Endodermal cell (in vitro differentiated cells): ENCODE data around the gene ASXL2. TPM values are rescaled to one million over a fixed set of nuclear protein-coding genes. Genes with fewer than 3 reads are reported as not detected.

ENCODE experiments used
- DNase-seq: peaks from one replicate; pipeline ENCODE4 v3.0.0-alpha.2; 2017
- H3K27ac ChIP-seq: 2 replicates; pipeline ENCODE4 v1.5.1; 2013; ENCODE audit warnings: mild to moderate bottlenecking, low read depth, low read length, moderate library complexity
- H3K27me3 ChIP-seq: 2 replicates; pipeline ENCODE4 v1.6.1; 2013; ENCODE audit warnings: mild to moderate bottlenecking, low read length, moderate library complexity; ENCODE audit not compliant: insufficient read depth, control insufficient read depth, poor library complexity, severe bottlenecking
- H3K36me3 ChIP-seq: 2 replicates; pipeline ENCODE4 v1.7.0; 2013; ENCODE audit warnings: mild to moderate bottlenecking, low read length, moderate library complexity; ENCODE audit not compliant: control insufficient read depth, insufficient read depth
- H3K4me1 ChIP-seq: one replicate; pipeline ENCODE4 v1.7.0; 2013; ENCODE audit warnings: low read length; ENCODE audit not compliant: control insufficient read depth, insufficient read depth
- H3K4me3 ChIP-seq: 2 replicates; pipeline ENCODE4 v1.5.1; 2013; ENCODE audit warnings: mild to moderate bottlenecking, low read length, moderate library complexity
- H3K9ac ChIP-seq: 2 replicates; pipeline ENCODE4 v1.6.1; 2013; ENCODE audit warnings: mild to moderate bottlenecking, low read length, moderate library complexity; ENCODE audit not compliant: poor library complexity, severe bottlenecking; ENCODE audit errors: extremely low read depth
- H3K9me3 ChIP-seq: 2 replicates; pipeline ENCODE4 v1.6.1; 2013; ENCODE audit warnings: mild to moderate bottlenecking, low read length, moderate library complexity; ENCODE audit not compliant: control insufficient read depth
- H3K27ac Mint-ChIP-seq: 2 replicates; pipeline ENCODE4 v1.8.0; 2020; ENCODE audit warnings: mixed read lengths
- H3K27me3 Mint-ChIP-seq: 2 replicates; pipeline ENCODE4 v1.8.0; 2021; ENCODE audit warnings: mild to moderate bottlenecking, mixed read lengths; ENCODE audit not compliant: insufficient read depth
- H3K36me3 Mint-ChIP-seq: 2 replicates; pipeline ENCODE4 v1.8.0; 2020; ENCODE audit warnings: low read depth, mixed read lengths
- H3K4me1 Mint-ChIP-seq: 2 replicates; pipeline ENCODE4 v1.8.0; 2020; ENCODE audit warnings: mixed read lengths
- H3K4me3 Mint-ChIP-seq: 2 replicates; pipeline ENCODE4 v1.8.0; 2020; ENCODE audit warnings: mild to moderate bottlenecking, moderate library complexity, mixed read lengths
- H3K9me3 Mint-ChIP-seq: 2 replicates; pipeline ENCODE4 v1.8.0; 2020; ENCODE audit warnings: mild to moderate bottlenecking, mixed read lengths
- WGBS, 2 experiments: methylation state at CpG; one replicate each; pipeline versions ENCODE4 v1.1.5 to v1.1.7; 2013; ENCODE audit warnings: missing lambda C conversion rate in 2 of 2, mixed read lengths in 1 of 2; ENCODE audit not compliant: insufficient coverage in 1 of 2, insufficient read length in 1 of 2; 5-methylcytosine and 5-hydroxymethylcytosine counted together
- total RNA-seq, 2 donors: library from RNA; stranded (reverse); fragmentation: NEBNext Ultra II Directional in 1 of 2; extraction: Animal tissue kit (Norgen Biotek cat#: 25700) in 1 of 2; gene quantifications; 2 replicates in 1 of 2; 3 replicates in 1 of 2; pipeline ENCODE4 v1.2.1, GENCODE V29; 2021
- TF ChIP-seq, protein P1 (sequence below): fragments of 200-600 bp; sonication (generic); conservative IDR thresholded peaks from 2 replicates; pipeline ENCODE4 v1.5.0; 2021; ENCODE audit warnings: antibody characterized with exemption, mild to moderate bottlenecking

Gene ASXL2
- total RNA-seq, 2 donors from 2014 or later = 33.2 to 41.7 TPM

DNA sequence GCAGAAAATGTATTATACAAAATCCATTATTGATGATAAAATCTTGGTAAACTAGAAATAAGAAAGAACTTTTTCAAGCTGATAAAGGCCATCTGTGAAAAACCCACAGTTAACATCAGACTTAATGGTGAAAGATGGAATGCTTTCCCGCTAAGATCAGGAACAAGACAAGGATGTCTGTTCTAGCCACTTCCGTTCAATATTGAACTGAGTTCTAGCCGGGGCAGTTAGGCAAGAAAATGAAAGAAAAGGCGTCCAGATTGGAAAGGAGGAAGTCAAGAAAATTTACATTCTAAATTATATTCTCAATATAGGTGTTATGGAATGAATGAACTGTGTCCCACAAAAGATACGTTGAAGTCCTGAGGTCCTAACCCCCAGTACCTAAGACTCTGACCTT lies 165.8 kb downstream of the ASXL2 start:
- Mint-ChIP-seq H3K9me3 (no peaks in the 10 kb centered on the region), H3K4me1 (no peaks in the 10 kb centered on the region), H3K36me3 (no peaks in the 10 kb centered on the region), H3K4me3 (no peak overlapping the region), H3K27ac (no peak overlapping the region), H3K27me3 (no peaks in the 10 kb centered on the region)
- WGBS, 2 experiments = 91 to 100% methylated on average over 2 to 5 of the region's 5 CpGs
- Histone ChIP-seq H3K4me1 (no peaks in the 10 kb centered on the region), H3K36me3 (no peaks in the 10 kb centered on the region), H3K9me3 (no peaks in the 10 kb centered on the region), H3K27me3 (no peaks in the 10 kb centered on the region), H3K9ac (no peak overlapping the region), H3K27ac (no peak overlapping the region), H3K4me3 (no peak overlapping the region)
- TF ChIP-seq, protein P1, sequence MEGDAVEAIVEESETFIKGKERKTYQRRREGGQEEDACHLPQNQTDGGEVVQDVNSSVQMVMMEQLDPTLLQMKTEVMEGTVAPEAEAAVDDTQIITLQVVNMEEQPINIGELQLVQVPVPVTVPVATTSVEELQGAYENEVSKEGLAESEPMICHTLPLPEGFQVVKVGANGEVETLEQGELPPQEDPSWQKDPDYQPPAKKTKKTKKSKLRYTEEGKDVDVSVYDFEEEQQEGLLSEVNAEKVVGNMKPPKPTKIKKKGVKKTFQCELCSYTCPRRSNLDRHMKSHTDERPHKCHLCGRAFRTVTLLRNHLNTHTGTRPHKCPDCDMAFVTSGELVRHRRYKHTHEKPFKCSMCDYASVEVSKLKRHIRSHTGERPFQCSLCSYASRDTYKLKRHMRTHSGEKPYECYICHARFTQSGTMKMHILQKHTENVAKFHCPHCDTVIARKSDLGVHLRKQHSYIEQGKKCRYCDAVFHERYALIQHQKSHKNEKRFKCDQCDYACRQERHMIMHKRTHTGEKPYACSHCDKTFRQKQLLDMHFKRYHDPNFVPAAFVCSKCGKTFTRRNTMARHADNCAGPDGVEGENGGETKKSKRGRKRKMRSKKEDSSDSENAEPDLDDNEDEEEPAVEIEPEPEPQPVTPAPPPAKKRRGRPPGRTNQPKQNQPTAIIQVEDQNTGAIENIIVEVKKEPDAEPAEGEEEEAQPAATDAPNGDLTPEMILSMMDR = no peak
- DNase-seq = no peak

DNA sequence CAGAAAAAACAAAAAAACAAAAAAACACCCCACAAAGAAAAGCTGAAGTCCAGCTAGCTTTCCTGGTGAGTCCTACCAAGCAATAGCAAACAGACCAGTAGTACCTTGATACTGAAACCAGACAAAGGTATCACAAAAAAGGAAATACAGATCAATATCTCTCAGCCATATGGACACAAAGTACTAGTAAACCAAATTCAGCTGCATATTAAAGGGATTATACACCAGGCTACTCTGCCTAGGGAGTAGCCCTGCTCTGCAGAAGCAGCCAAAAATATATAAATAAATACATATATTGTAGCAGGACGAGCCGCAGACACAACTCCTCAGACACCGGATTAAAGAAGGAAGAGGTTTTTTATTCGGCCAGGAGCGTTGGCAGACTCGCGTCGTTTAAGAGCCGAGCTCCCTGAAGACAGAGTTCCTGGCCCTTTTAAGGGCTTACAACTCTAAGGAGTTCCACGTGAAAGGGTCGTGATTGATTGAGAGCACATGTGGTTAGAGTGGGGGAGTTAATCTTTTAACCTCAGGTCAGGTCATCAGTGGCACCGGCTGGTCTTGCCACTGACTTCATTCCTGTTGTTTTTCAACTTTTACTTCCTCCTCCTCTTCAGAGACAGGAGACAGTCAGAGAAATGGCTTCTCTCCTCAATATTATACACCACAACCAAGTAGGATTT lies 166.5 kb downstream of the ASXL2 start:
- Mint-ChIP-seq H3K4me3 (no peak overlapping the region), H3K36me3 (no peaks in the 10 kb centered on the region), H3K9me3 (no peaks in the 10 kb centered on the region), H3K27ac (no peak overlapping the region), H3K27me3 (no peaks in the 10 kb centered on the region), H3K4me1 (no peaks in the 10 kb centered on the region)
- 89 to 93% methylated on average over 5 to 12 of the region's 12 CpGs for WGBS, 2 experiments
- no peak overlapping the region for H3K4me3 ChIP-seq
- H3K4me1 ChIP-seq = no peaks in the 10 kb centered on the region
- no peaks in the 10 kb centered on the region for H3K27me3 ChIP-seq
- no peak overlapping the region for H3K9ac ChIP-seq
- no peaks in the 10 kb centered on the region for H3K9me3 ChIP-seq
- TF ChIP-seq, protein P1 = no peak
- no peak for DNase-seq
- H3K27ac ChIP-seq = no peak overlapping the region
- no peaks in the 10 kb centered on the region for H3K36me3 ChIP-seq

DNA sequence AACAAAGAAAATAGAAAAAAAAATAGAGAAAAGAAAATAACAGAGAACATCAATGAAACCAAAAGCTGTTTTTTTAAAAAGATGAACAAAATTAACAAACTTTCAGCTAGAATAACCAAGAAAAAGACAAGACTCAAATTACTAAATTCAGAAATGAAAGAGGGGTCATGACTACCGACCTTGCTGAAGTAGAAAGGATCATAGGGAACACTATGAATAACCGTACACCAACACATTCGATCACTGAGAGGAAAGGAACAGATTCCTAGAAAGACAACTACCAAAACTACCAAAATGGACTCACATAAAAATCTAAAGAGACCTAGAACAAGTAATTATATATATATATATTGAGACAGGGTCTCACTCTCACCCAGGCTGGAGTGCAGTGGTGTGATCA lies 167.5 kb downstream of the ASXL2 start:
- H3K4me3 Mint-ChIP-seq = no peak overlapping the region
- no peak for DNase-seq
- peaks cover 6% of the 10 kb centered on the region for H3K9me3 Mint-ChIP-seq
- 91 to 100% methylated on average over 1 to 3 of the region's 3 CpGs for WGBS, 2 experiments
- Histone ChIP-seq H3K4me1 (no peaks in the 10 kb centered on the region), H3K27me3 (no peaks in the 10 kb centered on the region), H3K9ac (no peak overlapping the region), H3K4me3 (no peak overlapping the region), H3K9me3 (no peaks in the 10 kb centered on the region), H3K36me3 (no peaks in the 10 kb centered on the region), H3K27ac (no peak overlapping the region)
- H3K27me3 Mint-ChIP-seq = peaks cover 1% of the 10 kb centered on the region
- no peaks in the 10 kb centered on the region for H3K4me1 Mint-ChIP-seq
- TF ChIP-seq, protein P1 = no peak
- H3K36me3 Mint-ChIP-seq = no peaks in the 10 kb centered on the region
- H3K27ac Mint-ChIP-seq = no peak overlapping the region
